A673 (cell line): ENCODE results near the gene RAB11FIP4. TPM values are rescaled to one million over a fixed set of nuclear protein-coding genes. Genes with fewer than 3 reads are reported as not detected.

ENCODE experiments used
- BruUV-seq: library from RNA; stranded (reverse); fragments of 400-500 nt; replicated peaks from 2 replicates; lab custom pipeline; 2021; lab: Mats Ljungman, UMichigan
- CTCF ChIA-PET: fragments of 300-600 bp; sonication (Branson Sonifier 250); formaldehyde crosslinking; loops from one replicate; lab custom pipeline; 2022; ENCODE audit warnings: antibody characterized with exemption; lab: Charles Lee
- POLR2A ChIA-PET: fragments of 300-600 bp; sonication (Branson Sonifier 250); formaldehyde crosslinking; loops from one replicate; lab custom pipeline; 2022; ENCODE audit warnings: antibody characterized with exemption; ENCODE audit not compliant: low non-redundant PET; lab: Charles Lee
- DNase-seq: peaks from one replicate; pipeline ENCODE4 v3.0.0-alpha.2; 2015; ENCODE audit warnings: low spot score
- H3K27ac ChIP-seq: fragments of 200-600 bp; sonication (generic); 2 replicates; pipeline ENCODE4 v1.5.1; 2016; ENCODE audit warnings: mixed run types, low read depth, mild to moderate bottlenecking, mixed read lengths, antibody characterized with exemption, low read length; ENCODE audit not compliant: poor library complexity, severe bottlenecking
- H3K27me3 ChIP-seq: fragments of 200-600 bp; sonication (generic); replicated peaks from 2 replicates; pipeline ENCODE4 v1.6.1; 2017; ENCODE audit warnings: mixed run types, low read depth, mild to moderate bottlenecking, mixed read lengths, antibody characterized with exemption, low read length; ENCODE audit not compliant: insufficient read depth, poor library complexity
- H3K36me3 ChIP-seq: fragments of 200-600 bp; sonication (generic); 2 replicates; pipeline ENCODE4 v1.6.1; 2016; ENCODE audit warnings: mixed run types, mild to moderate bottlenecking, mixed read lengths, antibody characterized with exemption, low read length; ENCODE audit not compliant: insufficient read depth, poor library complexity, severe bottlenecking
- H3K4me1 ChIP-seq: fragments of 200-600 bp; sonication (generic); 2 replicates; pipeline ENCODE4 v1.6.1; 2017; ENCODE audit warnings: mixed run types, mild to moderate bottlenecking, mixed read lengths, antibody characterized with exemption, low read length; ENCODE audit not compliant: insufficient read depth, poor library complexity, severe bottlenecking
- H3K4me3 ChIP-seq: fragments of 200-600 bp; sonication (generic); 2 replicates; pipeline ENCODE4 v1.5.1; 2016; ENCODE audit warnings: low read depth, mixed run types, mild to moderate bottlenecking, mixed read lengths, low read length; ENCODE audit not compliant: poor library complexity, severe bottlenecking
- H3K9me3 ChIP-seq: fragments of 200-600 bp; sonication (generic); 2 replicates; pipeline ENCODE4 v1.6.1; 2016; ENCODE audit warnings: mixed run types, low read depth, mild to moderate bottlenecking, mixed read lengths, antibody characterized with exemption, low read length; ENCODE audit not compliant: poor library complexity, severe bottlenecking
- CTCF ChIP-seq: fragments of 300-800, 200-600 bp; sonication (generic); conservative IDR thresholded peaks from 2 replicates; pipeline ENCODE4 v1.5.1; 2017; ENCODE audit warnings: low read depth, mild to moderate bottlenecking, antibody characterized with exemption, low read length, moderate library complexity, mixed read lengths
- EZH2 ChIP-seq: fragments of 200-600 bp; sonication (generic); IDR thresholded peaks from 2 replicates; pipeline ENCODE4 v1.6.1; 2017; ENCODE audit warnings: borderline replicate concordance, low read depth, mild to moderate bottlenecking, mixed read lengths, antibody characterized with exemption, low read length; ENCODE audit not compliant: poor library complexity, severe bottlenecking
- intact Hi-C: fragments of 100-400 bp; cut with micrococcal nuclease; formaldehyde crosslinking; loops from one replicate; pipeline ENCODE4 v1.10.0; 2022; ENCODE audit not compliant: unreplicated experiment
- total RNA-seq: library from RNA; stranded (reverse); gene quantifications from 2 replicates; pipeline ENCODE4 v1.2.3, GENCODE V29; 2021

RAB11FIP4 gene
- total RNA-seq, 1 experiment from 2014 or later, result 2.4 TPM

DNA sequence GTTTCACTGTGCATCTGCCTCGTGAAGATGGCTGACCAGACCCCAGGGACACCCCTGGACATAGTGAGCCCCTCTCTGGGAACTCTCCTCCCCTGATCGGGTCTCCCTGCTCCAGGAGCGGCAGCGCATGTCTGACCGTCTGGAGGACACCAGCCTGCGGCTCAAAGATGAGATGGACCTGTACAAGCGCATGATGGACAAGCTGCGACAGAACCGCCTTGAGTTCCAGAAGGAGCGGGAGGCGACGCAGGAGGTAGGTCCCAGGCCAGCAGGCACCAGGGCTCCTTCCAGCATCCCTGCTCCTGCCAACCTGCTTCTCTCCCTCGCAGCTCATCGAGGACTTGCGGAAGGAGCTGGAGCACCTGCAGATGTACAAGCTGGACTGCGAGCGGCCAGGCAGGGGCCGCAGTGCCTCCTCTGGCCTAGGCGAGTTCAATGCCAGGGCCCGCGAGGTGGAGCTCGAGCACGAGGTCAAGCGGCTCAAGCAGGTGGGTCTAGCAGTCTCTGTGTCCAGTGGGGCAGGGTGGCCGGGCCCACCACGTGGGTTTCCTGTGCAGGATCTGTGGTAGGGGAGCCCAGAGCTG is 136.9 kb downstream of the RAB11FIP4 start:
- Histone ChIP-seq H3K9me3 (no peaks in the 10 kb centered on the region), H3K36me3 (no peaks in the 10 kb centered on the region), H3K27ac (no peak overlapping the region), H3K4me1 (no peaks in the 10 kb centered on the region), H3K4me3 (no peak overlapping the region), H3K27me3 (no peaks in the 10 kb centered on the region)
- ChIA-PET CTCF (no interaction called here), POLR2A (no interaction called here)
- BruUV-seq, result no TSS peak
- no peak for DNase-seq
- no peak for TF ChIP-seq CTCF
- intact Hi-C loops, result no loop called here

DNA sequence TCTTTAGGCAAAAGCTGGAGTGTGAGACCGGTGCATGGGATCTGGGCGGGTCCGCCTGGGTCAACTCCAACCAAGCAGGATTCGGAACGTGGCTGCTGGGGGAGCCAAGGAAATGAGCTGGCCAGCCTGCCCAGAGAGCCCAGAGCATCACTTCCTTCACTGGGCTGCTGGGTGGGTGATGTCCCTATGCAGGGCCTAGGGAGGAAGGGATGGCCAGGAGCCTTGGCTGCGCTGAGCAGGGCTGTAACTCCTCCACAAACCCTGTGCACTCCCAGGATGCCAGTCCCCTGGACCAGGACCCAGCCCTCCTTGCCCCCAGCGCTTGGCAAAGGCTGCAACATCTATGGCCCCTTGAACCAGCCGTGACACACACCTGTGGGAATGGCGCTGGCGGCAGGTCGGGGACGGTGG is 138.4 kb downstream of the RAB11FIP4 start:
- intact Hi-C loops, result loop anchor here (5.0 kb wide), 1 partner anchor 312 kb away; no protein-coding TSS in a partner anchor

GRCh38 chr17:31530391-31530985 is 139.0 kb downstream of the RAB11FIP4 start:
- Histone ChIP-seq H3K9me3 (no peaks in the 10 kb centered on the region), H3K36me3 (no peaks in the 10 kb centered on the region), H3K4me3 (no peak overlapping the region), H3K27ac (no peak overlapping the region), H3K4me1 (no peaks in the 10 kb centered on the region), H3K27me3 (no peaks in the 10 kb centered on the region)
- ChIA-PET POLR2A (no interaction called here), CTCF (no interaction called here)
- no TSS peak for BruUV-seq
- DNase-seq, result no peak
- no peak for TF ChIP-seq CTCF
- TF ChIP-seq EZH2, result no peak
- intact Hi-C loops, result loop anchor here (5.0 kb wide), 1 partner anchor 312 kb away; no protein-coding TSS in a partner anchor

More for the DNA sequence above, 138.4 kb downstream of the RAB11FIP4 start:
- Histone ChIP-seq H3K27ac (no peak overlapping the region), H3K4me3 (no peak overlapping the region), H3K9me3 (no peaks in the 10 kb centered on the region), H3K4me1 (no peaks in the 10 kb centered on the region), H3K27me3 (no peaks in the 10 kb centered on the region), H3K36me3 (no peaks in the 10 kb centered on the region)
- no peak for TF ChIP-seq EZH2
- no peak for TF ChIP-seq CTCF
- BruUV-seq, result no TSS peak
- no peak for DNase-seq
- ChIA-PET POLR2A (no interaction called here), CTCF (no interaction called here)
